ENCODE results near the gene GPA33.

DNA sequence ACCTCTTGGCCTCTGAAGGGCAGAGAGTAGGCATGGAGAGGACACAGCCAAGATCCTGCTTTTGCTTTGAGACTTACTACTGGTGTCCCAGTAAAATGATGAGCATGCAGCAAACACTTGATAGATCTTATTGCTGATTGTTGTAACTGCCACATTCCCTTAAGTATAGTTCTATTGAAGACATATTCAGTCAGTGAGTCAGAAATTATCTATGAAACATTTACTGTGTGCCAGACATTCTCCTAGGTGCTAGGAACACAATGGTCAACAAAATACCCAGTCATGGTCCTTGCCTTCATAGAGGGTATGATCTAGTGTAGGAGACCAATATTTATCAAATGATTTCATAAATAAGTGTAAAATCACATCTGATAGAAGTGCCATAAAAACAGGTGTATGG, 17.3 kb upstream of the GPA33 start:
- TF ChIP-seq, protein P1, sequence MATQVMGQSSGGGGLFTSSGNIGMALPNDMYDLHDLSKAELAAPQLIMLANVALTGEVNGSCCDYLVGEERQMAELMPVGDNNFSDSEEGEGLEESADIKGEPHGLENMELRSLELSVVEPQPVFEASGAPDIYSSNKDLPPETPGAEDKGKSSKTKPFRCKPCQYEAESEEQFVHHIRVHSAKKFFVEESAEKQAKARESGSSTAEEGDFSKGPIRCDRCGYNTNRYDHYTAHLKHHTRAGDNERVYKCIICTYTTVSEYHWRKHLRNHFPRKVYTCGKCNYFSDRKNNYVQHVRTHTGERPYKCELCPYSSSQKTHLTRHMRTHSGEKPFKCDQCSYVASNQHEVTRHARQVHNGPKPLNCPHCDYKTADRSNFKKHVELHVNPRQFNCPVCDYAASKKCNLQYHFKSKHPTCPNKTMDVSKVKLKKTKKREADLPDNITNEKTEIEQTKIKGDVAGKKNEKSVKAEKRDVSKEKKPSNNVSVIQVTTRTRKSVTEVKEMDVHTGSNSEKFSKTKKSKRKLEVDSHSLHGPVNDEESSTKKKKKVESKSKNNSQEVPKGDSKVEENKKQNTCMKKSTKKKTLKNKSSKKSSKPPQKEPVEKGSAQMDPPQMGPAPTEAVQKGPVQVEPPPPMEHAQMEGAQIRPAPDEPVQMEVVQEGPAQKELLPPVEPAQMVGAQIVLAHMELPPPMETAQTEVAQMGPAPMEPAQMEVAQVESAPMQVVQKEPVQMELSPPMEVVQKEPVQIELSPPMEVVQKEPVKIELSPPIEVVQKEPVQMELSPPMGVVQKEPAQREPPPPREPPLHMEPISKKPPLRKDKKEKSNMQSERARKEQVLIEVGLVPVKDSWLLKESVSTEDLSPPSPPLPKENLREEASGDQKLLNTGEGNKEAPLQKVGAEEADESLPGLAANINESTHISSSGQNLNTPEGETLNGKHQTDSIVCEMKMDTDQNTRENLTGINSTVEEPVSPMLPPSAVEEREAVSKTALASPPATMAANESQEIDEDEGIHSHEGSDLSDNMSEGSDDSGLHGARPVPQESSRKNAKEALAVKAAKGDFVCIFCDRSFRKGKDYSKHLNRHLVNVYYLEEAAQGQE (IDR thresholded peaks at IDR 0.05; ENCODE audit: insufficient read depth in 1 of 2, low read depth in 2 of 2, low read length in 2 of 2) = no peak
- TF ChIP-seq SIN3A (IDR thresholded peaks at IDR 0.05; ENCODE audit: borderline replicate concordance, insufficient read depth, low read length) (no peak), POLR2AphosphoS5 (IDR thresholded peaks at IDR 0.05; ENCODE audit: low read depth, low read length) (no peak)
